ENCODE measurements around the gene SFMBT2. TPM values are rescaled to one million over a fixed set of nuclear protein-coding genes. Genes with fewer than 3 reads are reported as not detected.
"Not testable (repeated sequence)": the region's sequence is repeated elsewhere in the genome, so short reads cannot be mapped to it uniquely, and the experiment has no call there.

The SFMBT2 gene
- total RNA-seq, 1 donor from 2014 or later: 18.7 TPM

GRCh38 chr10:7231509-7232414, 179.1 kb downstream of the SFMBT2 start:
- POLR2A ChIA-PET: interaction anchor here (0.6 kb wide), 1 partner anchor 164 kb away, joined by 3 read pairs; no protein-coding TSS in a partner anchor
- TF ChIP-seq CTCF (IDR thresholded peaks at IDR 0.05): no peak
- DNase-seq: no peak
- CTCF ChIA-PET: no interaction called here
- intact Hi-C loops (cut with micrococcal nuclease): no loop called here
- no peaks in the 10 kb centered on the region for H3K27me3 Mint-ChIP-seq
- ATAC-seq (ENCODE audit: low read depth): no peak
- H3K27ac Mint-ChIP-seq: no peak overlapping the region
- peaks cover 28% of the 10 kb centered on the region for H3K36me3 Mint-ChIP-seq (ENCODE audit: low read depth)
- no peak overlapping the region for H3K4me3 Mint-ChIP-seq
- peaks cover 3% of the 10 kb centered on the region for H3K4me1 Mint-ChIP-seq
- no peaks in the 10 kb centered on the region for H3K9me3 Mint-ChIP-seq

- POLR2A ChIA-PET: interaction anchor here (0.6 kb wide), 1 partner anchor 164 kb away, joined by 3 read pairs; no protein-coding TSS in a partner anchor
- Mint-ChIP-seq H3K4me3 (no peak overlapping the region), H3K27ac (no peak overlapping the region), H3K9me3 (no peaks in the 10 kb centered on the region), H3K36me3 (ENCODE audit: low read depth) (peaks cover 33% of the 10 kb centered on the region), H3K27me3 (no peaks in the 10 kb centered on the region), H3K4me1 (no peaks in the 10 kb centered on the region)
- no peak for DNase-seq
- no peak for TF ChIP-seq CTCF (IDR thresholded peaks at IDR 0.05)
- intact Hi-C loops (cut with micrococcal nuclease): no loop called here
- no peak for ATAC-seq (ENCODE audit: low read depth)
- CTCF ChIA-PET: no interaction called here
These were observed 179.9 kb downstream of the SFMBT2 start for GRCh38 chr10:7230951-7231350.

GRCh38 chr10:7230036-7230435, 180.8 kb downstream of the SFMBT2 start:
- DNase-seq (no peak), ATAC-seq (ENCODE audit: low read depth) (no peak)
- H3K27ac Mint-ChIP-seq: no peak overlapping the region
- intact Hi-C loops (cut with micrococcal nuclease): no loop called here
- H3K4me3 Mint-ChIP-seq: no peak overlapping the region
- H3K27me3 Mint-ChIP-seq: no peaks in the 10 kb centered on the region
- TF ChIP-seq CTCF (IDR thresholded peaks at IDR 0.05): no peak
- H3K9me3 Mint-ChIP-seq: no peaks in the 10 kb centered on the region
- H3K4me1 Mint-ChIP-seq: no peaks in the 10 kb centered on the region
- peaks cover 40% of the 10 kb centered on the region for H3K36me3 Mint-ChIP-seq (ENCODE audit: low read depth)
- ChIA-PET POLR2A (no interaction called here), CTCF (no interaction called here)

- DNase-seq (no peak), ATAC-seq (ENCODE audit: low read depth) (no peak)
- H3K36me3 Mint-ChIP-seq (ENCODE audit: low read depth): peaks cover 58% of the 10 kb centered on the region
- no peaks in the 10 kb centered on the region for H3K4me1 Mint-ChIP-seq
- no peak for TF ChIP-seq CTCF (IDR thresholded peaks at IDR 0.05)
- H3K4me3 Mint-ChIP-seq: no peak overlapping the region
- H3K27ac Mint-ChIP-seq: no peak overlapping the region
- intact Hi-C loops (cut with micrococcal nuclease): no loop called here
- ChIA-PET POLR2A (no interaction called here), CTCF (no interaction called here)
- peaks cover 15% of the 10 kb centered on the region for H3K9me3 Mint-ChIP-seq
- no peaks in the 10 kb centered on the region for H3K27me3 Mint-ChIP-seq
These were observed 185.7 kb downstream of the SFMBT2 start for GRCh38 chr10:7225133-7225532.

GRCh38 chr10:7218968-7219367, 191.9 kb downstream of the SFMBT2 start:
- Mint-ChIP-seq H3K27me3 (no peaks in the 10 kb centered on the region), H3K9me3 (peaks cover 10% of the 10 kb centered on the region), H3K27ac (no peak overlapping the region), H3K4me3 (no peak overlapping the region), H3K36me3 (ENCODE audit: low read depth) (peaks cover 35% of the 10 kb centered on the region), H3K4me1 (no peaks in the 10 kb centered on the region)
- POLR2A ChIA-PET: no interaction called here
- ATAC-seq (ENCODE audit: low read depth): no peak
- CTCF ChIA-PET: no interaction called here
- intact Hi-C loops (cut with micrococcal nuclease): no loop called here
- no peak for TF ChIP-seq CTCF (IDR thresholded peaks at IDR 0.05)
- DNase-seq: no peak

GRCh38 chr10:7212696-7213095, 198.1 kb downstream of the SFMBT2 start:
- H3K27me3 Mint-ChIP-seq; ATAC-seq (ENCODE audit: low read depth); H3K4me3 Mint-ChIP-seq; DNase-seq; POLR2A ChIA-PET; intact Hi-C loops (cut with micrococcal nuclease); H3K4me1 Mint-ChIP-seq; H3K9me3 Mint-ChIP-seq; CTCF ChIA-PET; H3K27ac Mint-ChIP-seq: not testable (repeated sequence)
- H3K36me3 Mint-ChIP-seq (ENCODE audit: low read depth): peaks cover 32% of the 10 kb centered on the region

All from activated B cell treated with CpG ODN at 0.5 μM for 24 hours (primary cell).